GM18502 (cell line): ENCODE measurements around the gene NR1H2.
"Not testable (repeated sequence)": the region's sequence is repeated elsewhere in the genome, so short reads cannot be mapped to it uniquely, and the experiment has no call there.

Experiments
- ATAC-seq: cut with Tn5 transposase; IDR thresholded peaks from one replicate; pipeline ENCODE4 v1.9.1; 2021; ENCODE audit warnings: mild to moderate bottlenecking; ENCODE audit not compliant: unreplicated experiment, poor library complexity

NR1H2 gene

DNA sequence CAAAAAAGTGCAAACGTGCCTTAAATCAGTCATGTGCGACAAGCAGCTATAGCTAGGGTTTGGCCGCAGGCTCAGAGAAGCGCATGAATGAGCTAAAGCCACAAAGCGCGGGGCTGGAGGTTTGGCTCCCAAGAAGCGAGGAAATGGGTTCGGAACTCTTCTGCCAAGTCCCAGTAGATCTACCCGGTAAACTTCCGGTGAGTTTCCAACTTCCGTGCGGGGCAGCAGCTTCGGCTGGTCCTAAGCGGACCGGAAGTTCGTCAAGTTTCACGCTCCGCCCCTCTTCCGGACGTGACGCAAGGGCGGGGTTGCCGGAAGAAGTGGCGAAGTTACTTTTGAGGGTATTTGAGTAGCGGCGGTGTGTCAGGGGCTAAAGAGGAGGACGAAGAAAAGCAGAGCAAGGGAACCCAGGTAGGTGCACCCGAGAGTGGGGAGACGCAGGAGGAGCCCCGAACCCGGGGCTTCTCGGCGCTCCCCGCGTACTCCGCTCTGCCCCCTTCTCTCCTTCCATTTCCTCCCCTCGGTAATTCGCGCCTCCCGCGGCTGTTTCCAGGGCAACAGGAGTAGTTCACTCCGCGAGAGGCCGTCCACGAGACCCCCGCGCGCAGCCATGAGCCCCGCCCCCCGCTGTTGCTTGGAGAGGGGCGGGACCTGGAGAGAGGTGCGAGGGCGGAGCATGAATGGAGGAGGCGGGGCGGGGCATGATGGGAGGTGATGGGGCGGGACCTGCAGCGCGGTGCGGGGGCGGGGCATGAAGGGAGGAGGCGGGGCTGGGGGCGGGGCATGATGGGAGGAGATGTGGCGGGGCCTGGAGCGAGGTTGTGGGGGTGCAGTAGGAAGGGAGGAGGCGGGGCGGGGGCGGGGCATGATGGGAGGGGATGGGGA, at the start of gene NR1H2:
Gene NR1H2 (plus strand): TSS at position 292 of the 885 bp plus-strand sequence. CDS start 1,149 bp downstream, outside the sequence.
- ATAC-seq: peak; percentile 85

DNA sequence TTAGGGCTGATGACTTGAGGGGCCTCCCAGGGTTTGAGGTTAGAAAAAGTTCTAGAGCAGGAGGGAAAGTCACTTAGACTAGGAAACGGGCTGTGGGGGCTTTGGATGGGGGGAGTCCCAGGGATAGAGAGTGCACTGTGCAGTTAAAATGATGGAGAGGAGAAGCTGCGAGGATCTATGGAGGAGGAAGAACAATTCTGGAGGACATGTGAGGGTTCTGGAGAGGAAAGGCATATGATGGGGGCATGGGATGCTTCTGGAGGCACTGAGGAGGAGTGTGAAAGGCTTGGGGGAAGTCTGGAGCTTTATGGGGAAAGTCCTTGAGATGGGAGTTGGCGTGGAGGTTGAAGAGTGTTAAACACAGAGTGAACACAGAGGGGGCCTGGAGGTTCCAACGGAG, 49.2 kb upstream of the NR1H2 start:
- ATAC-seq: no peak

GRCh38 chr19:50327461-50328223, 48.6 kb upstream of the NR1H2 start:
- ATAC-seq: no peak

DNA sequence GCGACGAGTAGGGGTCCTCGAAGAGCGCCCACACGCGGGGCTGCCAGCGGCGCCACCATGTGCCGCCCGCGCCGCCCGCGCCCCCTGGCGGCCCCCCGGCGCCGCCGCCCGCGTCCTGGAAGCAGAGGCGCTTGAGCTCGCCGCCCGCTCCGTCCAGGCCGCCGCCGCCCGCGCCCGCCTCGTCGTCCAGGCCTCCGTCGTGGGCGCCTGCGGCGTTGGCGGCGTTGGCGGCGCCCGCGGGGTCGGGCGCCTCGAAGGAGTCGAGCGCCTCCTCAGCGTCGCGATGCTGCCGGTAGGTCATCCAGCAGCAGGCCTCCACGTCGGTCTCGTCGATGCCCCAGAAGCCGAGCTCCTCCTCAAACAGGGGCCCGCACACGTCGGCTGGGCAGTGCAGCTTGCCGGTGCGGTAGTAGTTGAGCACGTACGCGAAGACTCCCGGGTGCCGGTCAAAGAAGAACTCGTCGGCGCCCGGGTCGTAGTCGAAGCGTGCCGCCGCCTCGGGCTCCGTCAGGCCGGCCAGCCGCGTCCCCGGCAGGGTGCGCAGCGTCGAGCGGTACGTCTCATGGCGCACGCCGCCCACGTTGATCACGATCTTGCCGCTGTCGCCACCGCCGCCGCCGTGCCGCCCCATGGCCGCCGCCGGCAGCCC, 47.9 kb upstream of the NR1H2 start:
- ATAC-seq: peak; percentile 0

DNA sequence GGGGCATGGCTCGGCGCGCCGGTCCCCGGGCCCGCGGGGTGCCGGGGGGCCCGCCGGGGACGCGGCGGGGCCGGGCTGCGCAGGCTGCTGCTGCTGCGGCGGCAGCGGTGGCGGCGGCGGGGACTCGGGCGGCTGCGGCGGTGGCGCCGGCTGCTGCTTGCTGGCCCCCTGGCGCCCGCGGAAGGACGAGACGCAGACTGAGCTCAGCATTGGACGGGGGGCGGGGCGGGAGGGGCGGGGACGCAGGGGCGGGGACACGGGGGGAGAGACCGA, 47.4 kb upstream of the NR1H2 start:
- ATAC-seq: no peak

DNA sequence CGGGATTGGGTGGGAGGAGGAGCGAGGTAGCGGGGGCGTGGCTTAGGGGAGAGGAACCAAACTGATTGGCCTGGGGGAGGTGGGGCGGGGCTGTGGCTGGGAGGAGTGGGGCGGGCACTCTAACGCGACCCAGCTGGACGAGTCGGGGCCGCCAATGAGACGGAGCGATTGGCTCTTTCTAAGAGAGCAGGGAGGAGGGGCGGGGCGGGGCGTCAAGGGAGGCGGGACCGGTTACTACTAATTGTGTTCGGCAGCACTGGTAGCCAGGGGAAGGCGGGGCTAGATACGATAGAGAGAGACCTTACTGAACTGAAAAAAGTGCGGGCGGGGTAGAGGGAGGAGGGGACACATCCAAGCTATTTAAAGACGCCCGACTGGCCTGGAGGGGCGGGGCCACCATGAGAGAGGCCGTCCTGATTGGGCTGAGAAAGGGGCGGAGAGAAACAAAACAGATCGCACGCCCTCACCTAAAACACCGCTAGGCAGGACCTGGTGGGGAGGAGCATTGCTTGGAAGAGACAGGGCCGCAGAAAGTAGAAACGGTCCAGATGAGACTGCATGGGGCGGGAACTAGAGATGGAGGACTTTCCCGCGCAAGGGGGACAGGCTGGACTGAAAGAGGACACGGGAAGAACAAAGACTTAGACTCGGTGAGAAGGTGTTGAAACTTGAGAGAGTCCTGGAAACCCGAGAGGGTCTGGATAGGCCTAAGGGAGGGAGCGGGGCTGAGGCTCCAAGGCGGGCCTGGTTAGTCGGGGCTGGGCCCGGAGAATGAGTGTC, 46.9 kb upstream of the NR1H2 start, which contains the start of gene KCNC3:
Gene KCNC3 (minus strand): TSS at position 232 of the 780 bp plus-strand sequence. CDS start 295 bp downstream, outside the sequence.
- peak; percentile 56 for ATAC-seq

DNA sequence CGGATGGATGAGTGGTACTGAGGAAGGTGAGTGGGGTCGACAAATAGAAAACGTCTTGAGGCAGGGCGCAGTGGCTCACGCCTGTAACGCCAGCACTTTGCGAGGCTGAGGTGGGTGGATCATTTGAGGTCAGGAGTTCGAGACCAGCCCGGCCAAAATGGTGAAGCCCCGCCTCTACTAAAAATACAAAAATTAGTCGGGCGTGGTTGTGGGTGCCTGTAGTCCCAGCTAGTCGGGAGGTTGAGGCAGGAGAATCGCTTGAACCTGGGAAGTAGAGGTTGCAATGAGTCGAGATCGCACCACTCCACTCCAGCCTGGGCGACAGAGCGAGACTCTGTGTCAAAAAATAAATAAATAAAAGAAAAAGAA, 46.3 kb upstream of the NR1H2 start:
- ATAC-seq: not testable (repeated sequence)

GRCh38 chr19:50330365-50331078, 45.7 kb upstream of the NR1H2 start:
- no peak for ATAC-seq

GRCh38 chr19:50331221-50331993, 44.9 kb upstream of the NR1H2 start:
- ATAC-seq: no peak

GRCh38 chr19:50331994-50332243, 44.3 kb upstream of the NR1H2 start:
- ATAC-seq: no peak

DNA sequence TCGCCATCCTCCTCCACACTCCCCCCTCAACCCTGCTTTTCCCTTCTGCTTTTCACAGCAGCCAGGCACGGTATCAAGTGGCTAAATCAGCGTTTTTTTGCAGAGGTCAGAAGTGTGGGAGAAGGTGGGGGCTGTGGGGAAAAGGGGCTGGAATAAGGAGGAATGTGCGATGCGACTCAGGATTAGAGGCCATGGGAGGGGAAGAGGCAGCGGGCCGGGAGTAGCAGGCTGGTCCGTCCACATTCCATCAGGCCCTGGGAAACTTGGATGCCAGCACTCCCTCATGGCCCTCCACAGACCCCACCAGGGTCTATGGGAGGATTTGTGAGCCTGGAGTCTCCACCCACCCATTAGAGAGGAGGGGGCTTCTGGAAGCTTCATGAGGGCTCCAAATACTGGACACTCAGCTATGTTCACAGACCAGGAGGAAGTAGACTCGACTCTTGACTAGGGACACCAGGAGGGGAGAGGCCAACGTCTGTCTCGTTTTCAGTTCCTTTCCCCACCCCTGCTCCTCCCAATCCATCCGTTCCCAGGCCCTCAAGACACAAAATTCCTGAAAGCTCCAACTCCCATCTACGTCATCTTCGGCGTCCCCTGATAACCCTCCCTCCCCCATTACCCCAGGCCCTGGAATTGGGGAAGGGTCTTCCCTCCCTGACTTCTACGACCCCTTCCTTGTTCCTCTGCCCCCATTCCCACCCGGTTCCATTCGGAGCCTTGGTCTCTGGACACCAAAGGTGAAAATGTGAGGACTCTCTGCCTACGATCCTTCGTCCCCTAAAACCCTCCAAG, 43.8 kb upstream of the NR1H2 start:
- no peak for ATAC-seq

DNA sequence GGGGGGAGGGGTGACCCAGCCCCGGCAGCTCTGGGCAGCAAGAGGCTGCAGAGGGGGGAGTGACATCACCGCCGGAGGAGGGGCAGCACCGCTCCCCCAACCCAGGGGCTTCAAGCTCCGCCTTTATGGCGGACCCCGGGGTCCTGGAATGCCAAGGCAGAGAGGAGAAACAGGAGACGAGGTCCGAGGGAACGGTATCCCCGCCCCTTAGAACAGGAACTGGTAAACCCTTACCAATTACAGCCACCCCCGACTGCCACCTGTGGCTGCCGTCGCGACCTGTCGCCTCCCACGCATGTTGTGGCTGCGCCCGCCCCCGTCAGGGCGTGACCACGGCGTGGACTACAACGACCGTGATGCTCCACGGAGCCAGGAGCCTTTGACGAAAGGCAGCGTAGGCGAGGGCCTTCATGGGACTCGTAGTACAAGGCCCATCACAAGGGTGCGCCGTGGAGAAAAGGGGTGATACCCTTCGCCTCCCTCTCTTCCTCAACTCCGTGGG, 43.0 kb upstream of the NR1H2 start:
- ATAC-seq: peak; percentile 41

GRCh38 chr19:50333737-50334617, 42.3 kb upstream of the NR1H2 start:
- peak; percentile 32 for ATAC-seq

DNA sequence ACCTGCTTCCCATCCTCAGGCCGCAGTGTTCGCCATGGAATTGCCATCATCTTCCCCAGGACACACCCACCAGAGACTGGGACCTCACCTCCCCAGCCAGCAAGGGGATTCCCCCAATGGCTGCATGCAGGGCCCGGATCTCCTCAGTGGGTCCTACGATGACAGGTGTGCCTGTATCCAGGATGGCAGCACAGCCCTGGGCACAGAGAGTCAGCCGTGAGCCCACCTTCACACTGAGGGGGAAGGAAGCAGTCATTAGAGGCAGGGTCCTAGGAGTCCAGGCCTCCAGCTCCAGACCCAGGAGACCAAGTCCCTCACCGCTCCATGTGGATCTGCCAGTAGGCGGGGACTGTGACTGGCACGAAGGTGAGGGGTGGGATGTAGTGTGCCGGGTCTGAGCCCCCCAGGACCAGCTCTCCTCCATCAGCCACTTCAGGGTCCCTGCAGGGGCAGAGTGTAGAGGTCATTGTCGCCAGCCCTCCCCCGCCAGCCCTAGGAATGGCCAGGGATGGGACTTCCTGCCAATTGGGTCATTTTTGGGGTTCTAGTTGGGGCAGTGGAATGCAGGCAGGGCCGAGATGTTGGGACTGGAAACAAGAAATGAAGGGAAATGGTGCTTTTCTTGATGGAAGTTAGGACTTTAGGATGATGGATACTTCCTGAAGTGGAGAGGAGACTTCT, 41.4 kb upstream of the NR1H2 start:
- ATAC-seq: no peak

DNA sequence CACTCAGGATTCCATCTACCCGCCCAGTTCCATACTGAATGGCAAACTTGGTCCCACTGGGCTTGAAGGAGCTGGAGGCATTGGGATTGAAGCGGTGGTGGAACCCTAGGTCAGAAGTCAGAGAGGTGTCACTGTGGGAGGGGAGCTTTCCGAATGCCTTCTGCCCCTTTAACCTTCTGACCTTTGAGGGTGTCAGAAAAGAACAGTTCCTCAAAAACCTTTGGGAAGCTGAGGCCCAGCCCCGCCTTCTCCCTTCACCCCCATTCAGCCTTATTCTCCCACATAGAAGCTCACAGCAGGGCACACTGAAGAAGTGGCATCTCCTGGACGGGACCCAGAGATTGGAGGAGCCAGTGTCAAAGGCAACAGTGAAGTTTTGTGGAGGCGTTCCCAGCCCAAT, 39.2 kb upstream of the NR1H2 start:
- not testable (repeated sequence) for ATAC-seq

DNA sequence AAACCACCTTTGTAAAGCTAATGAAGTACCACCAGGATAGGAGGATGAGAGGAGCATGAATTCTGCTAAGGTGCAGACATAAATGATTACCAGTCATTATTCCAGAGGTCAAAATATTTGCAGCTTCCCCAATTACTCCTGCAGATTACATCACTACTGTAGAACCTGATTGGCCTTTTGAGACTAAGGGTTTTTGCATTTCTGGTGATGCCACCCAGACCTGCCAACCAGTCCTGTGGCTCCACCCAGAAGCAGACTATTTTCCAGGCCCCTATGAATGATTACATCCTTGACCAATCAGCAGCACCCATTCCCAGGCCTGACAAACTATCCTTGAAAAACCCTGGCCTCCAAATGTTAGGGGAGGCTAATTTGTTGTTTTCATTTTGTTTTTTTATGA, 35.9 kb upstream of the NR1H2 start:
- no peak for ATAC-seq

DNA sequence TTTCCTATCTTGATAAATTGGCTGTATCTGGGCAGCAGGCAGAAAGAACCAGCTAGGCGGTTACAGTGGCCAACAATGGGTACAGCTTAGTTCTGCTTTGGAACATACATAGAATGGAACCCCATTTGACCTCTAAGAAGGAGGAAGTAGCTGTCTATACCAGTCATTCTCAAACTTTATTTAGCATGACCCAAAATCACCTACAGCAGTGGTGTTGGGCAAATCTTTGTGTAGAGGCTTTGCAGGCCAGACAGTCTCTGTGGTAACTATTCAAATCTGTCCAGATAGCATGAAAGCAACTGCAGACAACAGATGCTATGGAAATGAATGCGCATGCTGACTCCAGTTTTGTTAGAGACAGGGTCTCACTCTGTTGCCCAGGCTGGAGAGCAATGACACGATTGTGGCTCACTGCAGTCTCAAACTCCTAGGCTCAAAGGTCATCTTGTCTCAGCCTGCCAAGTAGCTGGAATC, 35.1 kb upstream of the NR1H2 start:
- ATAC-seq: no peak
